ENCODE results near the gene IFNA10.
"Not testable (repeated sequence)": the region's sequence is repeated elsewhere in the genome, so short reads cannot be mapped to it uniquely, and the experiment has no call there.

DNA sequence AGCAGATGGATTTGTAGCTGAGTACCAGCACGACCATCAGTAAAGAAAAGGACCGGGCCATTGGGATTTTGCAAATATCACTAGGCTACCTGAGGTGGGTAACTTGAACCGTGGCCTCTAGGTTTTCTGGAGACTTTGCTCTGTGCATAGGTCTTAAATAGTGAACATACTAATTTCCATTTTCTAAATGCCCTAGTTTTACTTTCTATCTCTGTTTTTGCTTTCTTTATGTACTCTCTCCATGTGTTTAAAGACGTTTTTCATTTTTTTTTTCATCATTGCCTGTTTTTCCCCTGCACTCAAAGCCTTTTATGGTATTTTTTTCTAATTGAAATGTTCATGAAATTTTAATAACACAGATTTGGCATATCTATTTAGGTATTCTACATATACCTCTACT, 4.8 kb downstream of the IFNA10 start, which contains the start of gene IFNA7:
- TF ChIP-seq CTCF (IDR thresholded peaks at IDR 0.05; ENCODE audit: low read length); EZH2 (IDR thresholded peaks at IDR 0.05; ENCODE audit: borderline replicate concordance, low read length): not testable (repeated sequence)
